T-helper 1 cell (primary cell): Measurements from ENCODE around the gene ZBTB18.
"Not testable (repeated sequence)": the region's sequence is repeated elsewhere in the genome, so short reads cannot be mapped to it uniquely, and the experiment has no call there.

Source experiments
- DNase-seq, 5 donors: peaks; one replicate each; pipeline ENCODE4 v3.0.0-alpha.2; 2012 to 2020
- total RNA-seq, 4 donors: gene quantifications; one replicate each; lab custom pipeline; 2026; lab: John Stamatoyannopoulos, UW

The ZBTB18 gene
- 40.4 to 70.3 (median 62.7) reads per million in 4 donors for total RNA-seq

DNA sequence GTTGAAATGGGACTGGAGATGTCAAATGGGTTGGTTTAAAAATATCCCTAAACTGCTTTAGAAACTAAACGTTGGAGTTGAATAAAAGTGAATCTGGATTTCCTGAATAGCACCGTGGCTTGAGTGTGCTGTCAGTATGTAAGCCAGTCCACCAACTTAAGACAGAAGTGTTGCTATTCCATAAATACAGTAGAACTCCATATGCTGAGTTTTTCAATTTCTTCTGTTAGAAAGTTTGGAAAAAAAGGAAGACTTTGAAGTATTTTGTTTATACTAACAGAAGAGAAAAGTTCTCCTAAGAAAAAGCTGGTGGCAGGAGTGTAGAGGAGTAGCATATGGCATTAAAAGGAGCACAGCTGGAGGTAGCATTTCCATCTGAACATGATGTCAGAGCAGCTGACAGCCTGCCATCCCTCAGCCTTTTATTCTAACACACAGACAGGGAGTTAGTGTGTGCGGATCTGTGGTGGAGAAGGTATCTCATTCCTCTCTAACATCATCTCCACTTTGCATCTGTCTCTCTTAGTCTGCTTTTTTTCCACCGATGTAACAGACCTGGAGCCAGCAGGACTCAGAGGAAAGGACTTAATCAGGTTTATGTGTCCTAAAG lies at the start of gene ZBTB18:
Gene ZBTB18, plus strand, starts transcription at position 449 of the 610 bp plus-strand sequence. Its CDS starts 149 bp downstream, at position 598.
- DNase-seq: no peak

DNA sequence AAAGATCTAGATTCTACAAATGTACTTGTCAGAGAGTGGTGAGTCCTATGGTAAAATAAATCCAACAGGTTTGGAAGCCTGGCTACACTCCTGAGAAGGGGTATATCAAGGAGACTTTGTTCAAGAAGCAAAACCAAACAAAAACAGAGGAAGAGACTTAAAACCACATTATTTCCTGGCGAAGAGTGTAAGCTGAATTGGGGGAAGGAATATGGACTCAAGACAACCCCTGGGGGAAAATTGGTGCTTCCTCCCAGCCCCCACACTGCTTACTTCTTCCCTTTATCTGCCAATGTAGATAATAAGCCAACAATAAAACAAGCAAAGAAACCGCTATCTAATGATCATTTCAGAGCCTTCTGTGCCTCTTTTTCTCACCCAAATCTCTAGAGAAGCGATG lies 48.4 kb upstream of the ZBTB18 start:
- no peak for DNase-seq

DNA sequence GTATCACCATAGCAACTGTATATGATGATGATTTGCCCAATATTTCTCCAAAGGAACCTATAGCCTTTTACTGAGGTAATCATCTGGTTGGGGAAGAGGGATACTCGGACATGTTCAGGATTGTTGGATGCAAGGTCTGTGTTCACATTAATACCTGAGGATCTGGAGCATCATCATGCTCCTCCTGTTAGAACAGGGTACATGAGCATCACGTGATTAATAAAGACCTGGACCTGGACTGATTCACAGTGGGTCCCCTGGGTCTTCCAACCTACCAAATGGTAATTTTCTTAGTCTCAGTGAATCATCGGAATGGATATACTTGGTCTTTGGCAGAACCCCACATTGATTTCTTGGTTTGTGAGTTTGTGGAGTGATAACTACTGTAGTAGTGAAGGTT lies 45.6 kb upstream of the ZBTB18 start:
- no peak for DNase-seq

DNA sequence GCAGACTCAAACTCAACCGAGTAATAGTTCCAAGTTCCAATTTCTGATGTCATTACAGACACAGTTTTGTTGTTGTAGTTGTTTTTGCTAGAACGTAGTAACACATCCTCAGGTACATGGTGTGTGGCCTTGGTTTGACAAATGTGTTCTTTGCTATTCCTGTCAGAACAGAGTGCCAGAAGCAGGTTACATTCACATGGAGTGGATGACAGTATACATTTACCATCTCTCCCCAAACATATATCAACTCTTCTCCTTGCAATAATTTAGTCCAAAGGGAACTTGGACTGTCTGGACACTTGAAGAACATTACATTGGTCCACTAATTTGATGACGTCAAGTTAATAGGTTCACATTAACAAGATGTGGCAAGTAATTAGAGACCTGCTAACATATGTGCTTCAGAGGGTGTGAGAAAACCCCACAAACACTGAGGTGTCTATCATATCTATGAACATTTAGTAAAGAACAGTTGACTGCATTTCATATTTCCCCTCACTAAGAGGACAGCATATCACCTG lies 44.6 kb upstream of the ZBTB18 start:
- DNase-seq: no peak

DNA sequence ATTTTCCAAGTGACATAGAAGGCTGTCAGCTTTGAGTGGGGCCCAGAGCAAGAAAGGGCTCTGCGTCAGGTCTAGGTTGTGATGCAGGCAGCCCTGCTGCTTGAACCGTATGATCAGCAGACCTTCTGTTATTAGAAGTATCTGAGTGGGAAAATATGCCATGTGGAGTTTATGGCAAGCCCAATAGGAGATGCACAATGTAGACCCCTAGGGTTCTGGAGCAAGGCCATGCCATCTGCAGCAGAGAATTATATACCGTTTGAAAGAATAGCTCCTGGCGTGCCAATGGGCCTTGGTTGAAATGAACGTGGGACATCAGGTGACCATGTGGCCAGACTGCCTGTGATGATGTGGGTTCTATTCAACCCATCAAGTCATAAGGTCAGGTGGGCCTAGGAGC lies 44.1 kb upstream of the ZBTB18 start:
- DNase-seq: no peak

DNA sequence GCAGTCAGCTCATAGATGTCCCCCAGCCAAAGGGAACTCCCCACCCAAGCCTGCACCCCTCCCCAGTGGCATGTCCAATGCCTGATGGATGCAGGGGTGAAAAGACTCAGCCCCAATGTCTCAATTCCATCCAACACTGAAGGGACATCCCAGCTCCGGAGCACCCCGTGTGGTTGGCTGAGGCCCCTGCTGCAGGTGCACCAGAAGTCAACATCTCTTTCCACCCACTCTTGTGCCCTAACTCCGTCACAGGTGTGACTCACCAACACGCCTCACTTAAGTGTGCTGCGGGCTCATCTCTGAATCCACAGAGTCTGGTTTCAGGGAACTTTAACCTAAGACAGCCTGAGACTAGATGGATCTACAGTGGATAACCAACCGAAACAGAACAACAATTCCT lies 40.9 kb upstream of the ZBTB18 start:
- peak in 2 of 5 donors; percentile 9 for DNase-seq

DNA sequence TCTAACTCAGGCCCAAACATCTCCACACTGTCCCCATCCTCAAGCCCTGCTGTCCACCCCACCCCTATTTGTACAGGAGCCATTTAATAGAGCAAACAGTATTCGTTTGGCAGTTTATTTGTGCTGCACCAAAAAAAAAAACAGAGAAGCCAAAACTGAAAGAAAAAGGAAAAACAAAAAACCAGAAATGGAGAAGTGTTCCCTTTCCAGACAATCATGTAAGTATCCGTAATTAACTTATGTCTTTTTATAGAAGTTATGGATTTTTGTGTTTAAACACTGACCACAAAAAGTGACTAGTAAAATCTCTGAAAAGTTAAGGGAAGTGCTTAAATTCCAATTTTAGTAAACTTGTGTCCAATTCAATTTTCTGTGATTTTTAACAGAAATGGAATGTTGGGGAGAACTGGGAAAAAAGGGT lies 40.4 kb upstream of the ZBTB18 start:
- DNase-seq: no peak

DNA sequence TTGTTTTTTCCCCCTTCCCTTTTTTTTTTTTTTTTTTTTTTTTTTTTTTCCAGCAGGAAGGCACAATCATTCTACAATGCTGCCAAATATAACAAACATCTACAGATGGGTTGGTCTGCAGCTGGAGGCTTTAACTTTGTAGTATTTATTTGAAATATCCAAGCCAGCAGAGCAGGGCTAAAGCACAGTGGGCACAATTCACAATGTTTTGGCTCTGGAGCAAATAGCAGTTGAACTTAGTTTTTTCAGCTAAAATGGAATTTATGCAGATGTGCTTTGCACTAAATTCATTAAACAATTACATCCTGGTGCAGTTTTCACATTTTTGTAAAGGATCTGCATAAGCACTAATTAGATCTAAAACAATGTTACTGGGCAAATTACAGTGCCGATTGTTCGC lies 39.8 kb upstream of the ZBTB18 start:
- DNase-seq: no peak

DNA sequence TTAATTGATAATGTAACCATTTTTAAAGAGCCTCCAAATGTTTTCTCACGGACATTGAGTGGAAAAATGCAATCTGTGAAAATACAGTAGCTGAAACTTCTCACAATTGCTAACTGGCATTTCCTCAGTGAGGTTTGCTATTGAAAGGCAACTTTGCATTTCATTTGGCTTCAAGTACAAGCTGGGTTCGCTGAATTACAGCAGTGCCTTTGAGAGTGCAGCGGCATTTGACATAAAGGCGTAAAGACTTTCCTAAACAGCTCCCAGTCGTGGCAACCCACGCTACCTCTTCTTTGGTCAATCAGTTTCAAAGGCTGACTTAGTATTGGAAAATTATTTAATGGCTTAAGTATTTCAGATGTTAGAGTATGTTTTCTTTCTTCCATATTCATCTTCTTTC lies 39.3 kb upstream of the ZBTB18 start:
- DNase-seq: no peak

DNA sequence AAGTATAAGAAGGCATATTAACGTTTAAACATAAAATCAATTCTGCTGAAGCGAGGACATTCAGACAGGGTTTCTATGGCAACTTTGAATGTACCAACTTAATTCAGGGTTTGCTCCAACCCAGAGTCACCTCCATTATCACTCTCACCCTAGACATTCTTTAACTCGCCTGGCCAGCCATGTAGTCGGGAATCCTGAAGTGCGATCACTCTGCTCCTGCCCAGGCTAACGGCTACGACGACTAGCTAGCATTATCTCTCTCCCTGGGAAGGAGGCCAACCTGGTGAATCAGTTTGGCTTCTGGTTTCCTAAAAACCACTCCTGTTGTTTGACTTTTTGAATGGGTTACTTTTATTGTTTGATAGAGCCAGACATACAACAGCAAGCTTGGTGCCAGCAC lies 38.9 kb upstream of the ZBTB18 start:
- DNase-seq: no peak

DNA sequence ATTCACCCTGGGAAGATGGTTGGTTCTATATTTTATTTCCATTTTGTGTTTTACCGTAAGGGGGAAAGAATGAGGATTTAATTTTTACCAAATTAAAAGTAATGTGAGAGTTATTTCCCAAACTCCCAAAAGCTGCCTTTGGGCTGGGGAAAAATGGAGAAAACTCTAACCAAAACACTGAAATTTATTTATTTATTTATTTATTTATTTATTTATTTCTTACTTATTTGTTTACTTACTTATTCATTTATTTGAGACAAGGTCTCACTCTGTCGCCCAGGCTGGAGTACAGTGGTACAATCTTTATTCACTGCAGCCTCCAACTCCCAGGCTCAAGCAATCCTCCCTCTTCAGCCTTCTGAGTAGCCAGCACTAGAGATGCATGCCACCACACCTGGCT lies 38.0 kb upstream of the ZBTB18 start:
- DNase-seq: no peak

DNA sequence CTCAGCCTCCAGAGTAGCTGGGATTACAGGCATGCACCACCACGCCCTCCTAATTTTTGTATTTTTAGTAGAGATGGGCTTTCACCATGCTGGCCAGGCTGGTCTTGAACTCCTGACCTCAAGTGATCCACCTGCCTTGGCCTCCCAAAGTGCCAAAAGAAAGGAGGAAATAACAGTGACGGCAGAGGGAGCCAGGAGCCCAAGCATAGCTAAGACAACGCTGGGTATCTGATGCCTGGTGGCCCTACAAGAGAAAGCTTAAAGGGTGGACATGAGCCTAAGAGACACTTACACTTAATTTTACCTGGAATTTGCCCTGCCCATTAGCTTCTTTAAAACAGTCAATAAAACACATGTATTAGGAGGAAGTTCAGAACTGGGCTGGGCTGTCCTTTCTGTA lies 36.2 kb upstream of the ZBTB18 start:
- not testable (repeated sequence) for DNase-seq

DNA sequence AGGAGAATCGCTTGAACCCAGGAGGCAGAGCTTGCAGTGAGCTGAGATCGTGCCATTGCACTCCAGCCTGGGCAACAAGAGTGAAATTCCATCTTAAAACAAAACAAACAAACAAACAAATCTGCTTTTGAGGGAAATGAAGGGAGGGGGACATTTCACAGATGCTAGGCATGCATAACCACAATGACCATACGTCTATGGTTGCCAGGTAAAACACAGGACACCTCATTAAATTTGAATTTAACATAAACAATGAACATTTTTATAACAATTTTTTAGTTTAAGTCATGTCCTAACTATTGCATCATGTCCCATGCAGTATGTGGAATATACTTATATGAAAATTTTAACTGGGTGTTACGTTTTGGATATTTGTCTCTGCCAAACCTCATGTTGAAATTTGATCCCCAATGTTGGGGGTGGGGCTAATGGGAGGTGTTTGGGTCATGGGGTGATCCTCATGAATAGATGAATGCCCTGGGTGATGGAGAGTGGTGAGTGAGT lies 31.0 kb upstream of the ZBTB18 start:
- DNase-seq: no peak

DNA sequence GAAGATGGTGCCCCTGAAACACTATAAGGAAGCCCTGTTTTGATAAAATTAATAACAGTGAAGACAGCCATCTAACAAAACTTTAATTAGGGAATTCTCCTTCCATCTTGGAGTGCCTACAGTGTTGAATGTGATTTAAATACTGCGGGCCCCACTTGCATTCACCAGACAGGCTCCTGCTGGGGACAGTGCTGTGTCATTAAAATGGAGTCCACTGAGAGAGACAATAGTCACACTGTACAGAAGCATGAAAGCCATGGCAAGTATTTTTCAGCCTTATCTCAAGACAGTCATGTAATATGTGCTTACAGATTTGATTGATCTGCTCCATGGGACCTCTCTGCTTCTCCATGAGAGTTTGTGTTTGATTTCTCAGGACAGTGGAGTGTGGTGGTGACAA lies 29.7 kb upstream of the ZBTB18 start:
- no peak for DNase-seq

DNA sequence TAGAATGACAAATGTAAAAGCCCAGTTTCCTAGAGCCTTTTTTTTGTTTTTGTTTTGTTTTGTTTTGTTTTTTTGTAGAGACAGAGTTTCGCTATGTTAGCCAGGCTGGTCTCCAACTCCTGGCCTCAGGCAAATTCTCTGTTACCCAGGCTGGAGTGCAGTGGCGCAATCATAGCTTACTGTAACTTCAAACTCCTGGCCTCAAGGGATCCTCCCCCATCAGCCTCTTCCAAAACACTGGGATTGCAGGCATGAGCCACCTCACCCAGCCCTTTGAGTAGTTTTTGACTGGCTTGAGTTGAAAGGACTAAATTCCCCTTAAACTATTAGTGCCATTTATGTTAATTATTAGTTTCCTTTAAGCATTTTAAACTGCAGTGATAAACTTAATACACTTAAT lies 28.8 kb upstream of the ZBTB18 start:
- no peak for DNase-seq

DNA sequence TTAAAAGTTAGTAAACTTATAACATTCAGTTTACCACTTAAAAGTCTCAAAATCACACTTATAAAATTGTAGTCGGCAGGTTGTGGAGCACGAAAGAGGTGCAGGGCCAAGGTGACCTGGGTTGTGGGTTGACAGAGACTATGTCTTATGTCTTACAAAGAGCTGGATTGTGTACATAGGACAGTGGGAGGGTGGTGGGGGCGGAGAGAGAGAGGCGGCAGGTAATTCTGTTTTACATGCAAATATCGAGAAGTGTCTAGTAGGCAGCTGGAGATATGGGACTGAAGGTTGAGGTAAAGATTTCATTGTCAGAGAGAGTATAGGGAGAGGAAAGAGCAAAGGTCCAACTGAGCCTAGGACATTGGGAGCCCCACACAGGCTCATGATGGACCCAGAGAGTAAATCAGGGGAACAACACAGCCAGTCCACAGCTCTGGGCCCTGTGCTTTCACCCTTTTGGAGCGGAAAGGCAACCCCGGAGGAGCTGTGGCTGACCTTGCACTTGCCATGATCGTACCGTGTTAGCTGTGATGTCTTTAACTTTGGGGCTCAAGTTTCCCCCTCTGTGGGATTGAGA lies 28.1 kb upstream of the ZBTB18 start:
- no peak for DNase-seq

DNA sequence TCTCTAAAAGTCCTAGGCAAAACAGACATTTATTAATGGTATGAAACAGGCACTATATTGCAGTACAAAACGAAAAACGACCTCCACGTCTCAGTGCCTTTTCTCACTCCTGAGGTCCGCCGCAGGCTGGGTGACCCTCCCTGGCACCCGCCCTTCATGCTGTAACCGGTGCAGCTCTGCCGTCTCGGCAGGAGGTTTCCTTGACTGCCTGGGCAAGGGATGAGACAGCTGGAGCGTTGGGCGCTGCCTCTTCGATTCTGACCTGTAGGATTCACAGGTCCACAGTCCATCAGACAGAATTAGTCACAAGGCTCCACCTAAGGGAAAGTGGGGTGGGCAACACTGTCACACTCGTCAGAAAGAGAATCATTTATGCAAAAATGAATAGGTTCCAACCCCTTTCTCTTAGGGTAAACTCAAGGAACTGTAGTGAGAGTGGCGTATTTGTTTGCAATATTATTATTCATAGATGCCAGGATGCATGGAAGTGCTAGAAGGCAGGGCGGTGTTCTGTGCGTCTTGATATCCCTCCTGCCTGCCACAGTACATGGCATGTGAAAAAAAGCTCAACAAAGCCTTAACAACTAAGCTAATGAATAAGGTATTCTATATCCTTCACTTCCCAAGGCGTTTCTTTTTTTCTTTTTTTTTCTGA lies 23.5 kb upstream of the ZBTB18 start:
- DNase-seq: no peak

DNA sequence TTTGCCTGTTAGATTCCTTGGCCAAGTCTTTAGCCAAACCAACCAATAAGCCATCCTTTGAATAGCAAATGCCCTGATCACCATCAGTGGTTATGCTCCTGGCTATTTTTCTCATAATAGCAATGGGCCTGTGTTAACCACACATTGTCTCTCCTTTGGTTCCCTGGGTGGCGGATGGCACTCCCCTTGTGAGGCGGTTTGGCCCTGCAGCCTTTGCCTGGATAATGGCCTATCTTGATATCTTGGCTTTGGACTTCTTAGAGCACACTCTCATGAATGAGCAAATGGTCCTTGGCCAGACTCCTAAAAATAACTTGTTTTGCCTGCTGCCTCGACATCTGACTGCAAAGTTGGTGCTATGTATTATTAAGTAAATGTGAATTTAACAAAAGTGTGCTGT lies 22.4 kb upstream of the ZBTB18 start:
- DNase-seq: no peak

DNA sequence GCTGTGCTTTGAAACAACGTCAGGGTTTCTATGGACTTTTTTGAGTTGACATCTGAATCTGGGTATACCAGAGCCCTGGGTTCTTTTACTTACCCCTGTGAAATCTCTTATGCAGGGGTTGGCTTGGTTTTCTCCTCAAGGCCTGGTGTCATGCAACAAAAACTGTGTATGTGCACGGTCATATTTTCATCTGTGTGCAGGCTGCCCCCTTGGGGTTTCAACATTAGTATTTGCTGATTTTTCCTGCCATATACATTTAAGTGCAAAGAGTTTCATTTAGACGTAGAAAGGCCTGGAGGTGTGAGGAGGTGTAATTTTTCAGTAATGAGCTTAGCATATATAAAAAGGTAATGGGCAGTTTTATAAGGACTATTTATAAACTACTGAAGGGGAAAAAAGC lies 22.0 kb upstream of the ZBTB18 start:
- no peak for DNase-seq

DNA sequence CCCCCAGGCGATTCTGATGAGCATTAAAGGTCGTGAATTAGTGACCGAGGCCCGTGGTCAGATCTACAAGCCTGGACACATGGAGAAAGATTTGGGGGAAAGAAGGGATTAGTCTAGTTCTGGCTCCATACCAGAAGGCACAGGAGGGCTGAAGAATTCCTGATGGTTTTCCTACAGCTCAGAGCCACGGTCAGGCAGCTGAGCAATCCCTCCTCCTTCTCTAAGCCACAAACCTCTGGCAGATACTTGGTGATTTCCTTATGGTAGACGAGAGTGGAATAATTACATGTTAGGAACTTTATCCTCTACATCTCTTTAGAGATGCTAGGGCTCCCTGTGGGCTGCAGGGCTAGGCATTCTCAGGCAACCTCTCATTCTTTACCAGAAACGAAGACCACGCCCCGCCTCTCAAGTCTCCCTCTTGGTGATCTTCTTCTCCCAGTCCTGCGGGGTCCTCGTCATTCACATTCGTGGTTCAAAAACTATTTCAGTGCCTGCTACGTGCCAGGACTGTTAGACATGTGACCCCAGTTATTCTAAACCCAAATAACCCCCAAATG lies 20.5 kb upstream of the ZBTB18 start:
- no peak for DNase-seq

DNA sequence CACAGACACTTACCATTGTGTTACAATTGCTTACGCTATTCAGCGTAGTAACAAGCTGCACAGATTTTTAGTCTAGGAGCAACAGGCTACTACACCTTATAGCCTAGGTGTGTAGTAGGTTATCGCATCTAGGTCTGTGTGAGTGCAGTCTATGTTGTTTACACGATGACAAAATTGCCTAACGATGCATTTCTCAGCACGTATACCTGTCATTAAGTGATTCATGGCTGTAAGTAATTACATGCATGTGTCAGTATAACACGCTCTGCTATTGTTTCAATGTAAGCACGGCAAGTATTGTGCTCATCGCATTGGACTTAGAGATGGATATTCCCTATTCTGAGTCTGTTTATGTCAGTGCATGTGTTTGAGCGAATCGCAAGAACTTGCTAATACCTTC lies 15.7 kb upstream of the ZBTB18 start:
- DNase-seq: no peak

DNA sequence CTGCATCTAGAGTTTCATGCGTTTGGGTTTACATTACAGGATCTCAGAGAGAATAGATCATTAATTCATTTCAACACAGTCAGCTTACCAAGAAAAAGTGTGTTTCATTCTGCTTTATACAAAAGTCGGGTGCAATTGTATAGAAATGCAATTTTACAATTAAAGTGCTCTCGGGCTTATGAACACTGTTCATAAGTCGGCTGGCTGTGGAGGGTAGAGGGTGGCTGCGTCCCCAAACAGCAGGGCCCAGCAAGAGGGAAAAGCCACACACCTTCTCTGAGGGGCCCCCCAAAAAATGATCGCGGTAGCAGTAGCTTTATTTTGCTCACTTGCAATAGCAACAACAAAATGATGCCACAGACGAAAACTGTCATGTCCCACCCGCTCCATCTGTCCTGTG lies 13.8 kb upstream of the ZBTB18 start:
- no peak for DNase-seq

DNA sequence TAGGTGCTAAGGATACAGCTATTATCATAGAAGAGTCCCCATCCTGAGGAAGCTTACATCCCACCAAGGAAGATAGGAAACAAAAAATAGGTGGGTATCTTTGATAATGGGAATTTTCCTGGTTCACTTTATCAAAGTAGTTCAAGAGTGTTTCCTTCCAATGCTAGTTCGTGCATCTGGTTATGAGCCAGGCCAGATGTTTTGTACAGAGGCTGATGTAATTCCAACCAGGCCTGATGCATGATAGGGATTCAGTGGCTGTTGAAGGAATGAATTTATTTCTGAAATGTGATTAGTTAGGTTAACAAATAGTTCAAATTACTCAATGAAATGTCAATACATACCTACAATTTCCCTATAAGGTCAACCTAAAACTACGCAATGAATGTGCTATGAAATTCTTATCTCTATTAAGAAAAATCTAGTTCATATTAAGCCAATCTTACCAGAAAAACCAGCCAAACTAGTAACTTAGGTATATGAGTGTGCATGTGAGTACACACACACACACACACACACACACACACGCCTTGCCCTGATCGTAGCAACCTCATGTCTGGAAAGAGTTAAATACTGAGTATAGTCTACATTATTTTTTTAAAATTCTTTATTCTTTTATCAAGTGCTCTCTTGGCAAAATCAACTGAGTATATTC lies 9.5 kb upstream of the ZBTB18 start:
- no peak for DNase-seq
